ENCODE measurements around the gene DLG2.

GRCh38 chr11:85247797-85248196 is 379.3 kb downstream of the DLG2 start:
- TF ChIP-seq CREB1 (IDR thresholded peaks at IDR 0.05; ENCODE audit: low read depth) (no peak), TAF1 (IDR thresholded peaks at IDR 0.05; ENCODE audit: low read depth) (no peak), RAD21 (IDR thresholded peaks at IDR 0.05; ENCODE audit: low read depth) (no peak), TEAD4 (IDR thresholded peaks at IDR 0.05) (no peak), CEBPB (IDR thresholded peaks at IDR 0.05) (no peak), EP300 (IDR thresholded peaks at IDR 0.05; ENCODE audit: borderline replicate concordance) (no peak), NFIC (IDR thresholded peaks at IDR 0.05) (no peak), TCF12 (IDR thresholded peaks at IDR 0.05; ENCODE audit: low read depth) (no peak), YY1 (IDR thresholded peaks at IDR 0.05; ENCODE audit: low read depth) (no peak), EGR1 (IDR thresholded peaks at IDR 0.05) (no peak), ZBTB7A (IDR thresholded peaks at IDR 0.05; ENCODE audit: low read depth) (no peak), FOXM1 (IDR thresholded peaks at IDR 0.05; ENCODE audit: borderline replicate concordance, low read depth) (no peak)
- TF ChIP-seq, protein P1, sequence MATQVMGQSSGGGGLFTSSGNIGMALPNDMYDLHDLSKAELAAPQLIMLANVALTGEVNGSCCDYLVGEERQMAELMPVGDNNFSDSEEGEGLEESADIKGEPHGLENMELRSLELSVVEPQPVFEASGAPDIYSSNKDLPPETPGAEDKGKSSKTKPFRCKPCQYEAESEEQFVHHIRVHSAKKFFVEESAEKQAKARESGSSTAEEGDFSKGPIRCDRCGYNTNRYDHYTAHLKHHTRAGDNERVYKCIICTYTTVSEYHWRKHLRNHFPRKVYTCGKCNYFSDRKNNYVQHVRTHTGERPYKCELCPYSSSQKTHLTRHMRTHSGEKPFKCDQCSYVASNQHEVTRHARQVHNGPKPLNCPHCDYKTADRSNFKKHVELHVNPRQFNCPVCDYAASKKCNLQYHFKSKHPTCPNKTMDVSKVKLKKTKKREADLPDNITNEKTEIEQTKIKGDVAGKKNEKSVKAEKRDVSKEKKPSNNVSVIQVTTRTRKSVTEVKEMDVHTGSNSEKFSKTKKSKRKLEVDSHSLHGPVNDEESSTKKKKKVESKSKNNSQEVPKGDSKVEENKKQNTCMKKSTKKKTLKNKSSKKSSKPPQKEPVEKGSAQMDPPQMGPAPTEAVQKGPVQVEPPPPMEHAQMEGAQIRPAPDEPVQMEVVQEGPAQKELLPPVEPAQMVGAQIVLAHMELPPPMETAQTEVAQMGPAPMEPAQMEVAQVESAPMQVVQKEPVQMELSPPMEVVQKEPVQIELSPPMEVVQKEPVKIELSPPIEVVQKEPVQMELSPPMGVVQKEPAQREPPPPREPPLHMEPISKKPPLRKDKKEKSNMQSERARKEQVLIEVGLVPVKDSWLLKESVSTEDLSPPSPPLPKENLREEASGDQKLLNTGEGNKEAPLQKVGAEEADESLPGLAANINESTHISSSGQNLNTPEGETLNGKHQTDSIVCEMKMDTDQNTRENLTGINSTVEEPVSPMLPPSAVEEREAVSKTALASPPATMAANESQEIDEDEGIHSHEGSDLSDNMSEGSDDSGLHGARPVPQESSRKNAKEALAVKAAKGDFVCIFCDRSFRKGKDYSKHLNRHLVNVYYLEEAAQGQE (IDR thresholded peaks at IDR 0.05; ENCODE audit: low read depth) = no peak
- TF ChIP-seq, protein P2, sequence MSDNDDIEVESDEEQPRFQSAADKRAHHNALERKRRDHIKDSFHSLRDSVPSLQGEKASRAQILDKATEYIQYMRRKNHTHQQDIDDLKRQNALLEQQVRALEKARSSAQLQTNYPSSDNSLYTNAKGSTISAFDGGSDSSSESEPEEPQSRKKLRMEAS (IDR thresholded peaks at IDR 0.05) = no peak
